DMS153 treated with DMSO at 0.1 percent for 48 hours (cell line): ENCODE measurements around the gene KRTAP3-3.
A peak's percentile ranks its signal among the peaks of the same experiment; 100 is the strongest.

Experiments used
- DNase-seq: peaks from one replicate; lab custom pipeline; 2025; ENCODE audit not compliant: unreplicated experiment; lab: John Stamatoyannopoulos, UW

KRTAP3-3 gene

GRCh38 chr17:40961591-40961990, 32.4 kb downstream of the KRTAP3-3 start:
- no peak for DNase-seq

GRCh38 chr17:40960144-40960543, 33.8 kb downstream of the KRTAP3-3 start:
- DNase-seq = no peak

GRCh38 chr17:40958086-40958953, 35.6 kb downstream of the KRTAP3-3 start:
- DNase-seq = peak; percentile 31

- no peak for DNase-seq
Observed at GRCh38 chr17:40956401-40957254, 37.3 kb downstream of the KRTAP3-3 start.

GRCh38 chr17:40953881-40954280, 40.1 kb downstream of the KRTAP3-3 start:
- DNase-seq = no peak

GRCh38 chr17:40952661-40953060, 41.3 kb downstream of the KRTAP3-3 start:
- no peak for DNase-seq

- DNase-seq = no peak
Observed at GRCh38 chr17:40952154-40952553, 41.8 kb downstream of the KRTAP3-3 start.

GRCh38 chr17:40951011-40951622, 42.8 kb downstream of the KRTAP3-3 start:
- no peak for DNase-seq

- no peak for DNase-seq
Observed at GRCh38 chr17:40950176-40950575, 43.8 kb downstream of the KRTAP3-3 start.

- DNase-seq = peak; percentile 31
Observed at GRCh38 chr17:40949418-40949817, 44.5 kb downstream of the KRTAP3-3 start.

- DNase-seq = no peak
Observed at GRCh38 chr17:40947929-40948328, 46.0 kb downstream of the KRTAP3-3 start.

- no peak for DNase-seq
Observed at GRCh38 chr17:40945414-40945813, 48.5 kb downstream of the KRTAP3-3 start.

GRCh38 chr17:40944531-40944930, 49.4 kb downstream of the KRTAP3-3 start:
- no peak for DNase-seq
